G401 (cell line): Measurements from ENCODE around the gene PNPLA1. TPM values are rescaled to one million over a fixed set of nuclear protein-coding genes. Genes with fewer than 3 reads are reported as not detected.
A peak's percentile ranks its signal among the peaks of the same experiment; 100 is the strongest.

Experiments used
- DNase-seq: peaks from one replicate; pipeline ENCODE4 v3.0.0-alpha.2; 2015; ENCODE audit warnings: low spot score
- in situ Hi-C: cut with HindIII; loops from 2 replicates; pipeline ENCODE4 v1.10.0; 2016; ENCODE audit warnings: low sequenced_read_pairs, mixed read lengths
- total RNA-seq: library from RNA; depleted of rRNA; stranded (reverse); fragments of >200 nt; shearing (Covaris generic); gene quantifications from 2 replicates; pipeline ENCODE4 v1.2.3, GENCODE V29; 2014

Gene PNPLA1
- total RNA-seq, 1 experiment from 2014 or later, result not detected

DNA sequence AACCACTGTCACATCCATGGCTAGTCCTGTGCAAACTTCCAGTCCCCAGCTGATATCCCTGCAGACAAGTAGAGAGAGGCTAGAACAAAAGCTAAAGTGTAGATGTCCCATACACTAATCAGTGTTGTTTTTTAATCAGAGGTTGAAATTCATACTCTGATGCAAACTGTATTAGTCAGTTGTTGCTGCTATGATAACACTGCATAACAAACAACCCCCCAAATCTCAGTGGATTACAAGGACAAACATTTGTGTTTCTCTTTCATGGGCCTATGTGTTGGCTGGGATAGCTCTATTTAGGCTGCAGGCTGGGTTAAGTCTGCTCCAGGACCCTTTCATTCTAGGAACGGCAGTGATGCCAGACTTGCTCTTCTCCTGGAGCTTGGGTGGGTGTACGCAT, 40.0 kb downstream of the PNPLA1 start:
- in situ Hi-C loops, result no loop called here
- DNase-seq, result no peak

GRCh38 chr6:36312854-36313648, 43.2 kb downstream of the PNPLA1 start:
- in situ Hi-C loops, result no loop called here
- no peak for DNase-seq

DNA sequence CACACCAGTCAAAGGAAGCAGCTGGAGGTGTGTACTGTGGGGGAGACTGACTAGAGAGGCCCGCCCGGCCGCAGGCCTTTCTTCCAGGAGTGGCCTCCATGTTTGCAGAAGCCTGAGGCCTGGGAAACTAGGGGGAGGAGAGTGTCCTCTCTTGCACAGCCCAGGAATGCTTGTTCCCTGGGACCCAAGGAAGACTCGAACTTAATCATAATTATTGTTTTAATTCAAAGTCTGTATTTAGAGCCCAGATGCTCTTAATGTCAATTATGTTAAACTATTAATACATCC, 43.7 kb downstream of the PNPLA1 start:
- in situ Hi-C loops, result no loop called here
- DNase-seq, result no peak

- in situ Hi-C loops, result no loop called here
Measured at GRCh38 chr6:36314221-36315014, 44.6 kb downstream of the PNPLA1 start.

DNA sequence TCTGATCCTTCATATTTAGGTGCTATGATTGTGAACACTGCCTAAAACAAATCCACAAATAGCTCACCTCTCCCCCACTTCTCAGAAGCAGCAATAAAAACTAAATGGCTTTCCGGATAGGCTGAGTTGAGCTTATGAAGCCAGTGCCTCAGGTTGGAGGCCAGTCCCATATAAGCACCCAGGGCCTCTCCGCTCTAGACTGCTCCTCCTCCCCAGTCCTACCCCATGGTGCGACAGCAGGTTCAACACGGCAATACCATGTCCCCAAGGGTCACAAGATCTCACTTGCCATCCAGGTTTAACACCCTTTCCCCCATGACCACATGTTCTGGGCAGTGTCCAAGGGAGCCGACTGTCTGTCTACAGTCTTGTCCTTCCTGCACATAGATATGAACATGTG, 46.1 kb downstream of the PNPLA1 start:
- in situ Hi-C loops, result no loop called here
- no peak for DNase-seq

More at GRCh38 chr6:36314221-36315014, 44.6 kb downstream of the PNPLA1 start:
- DNase-seq, result no peak

GRCh38 chr6:36317623-36318022, 47.8 kb downstream of the PNPLA1 start:
- in situ Hi-C loops, result no loop called here
- DNase-seq, result no peak

GRCh38 chr6:36318690-36319435, 49.0 kb downstream of the PNPLA1 start:
- in situ Hi-C loops, result no loop called here
- DNase-seq, result no peak

DNA sequence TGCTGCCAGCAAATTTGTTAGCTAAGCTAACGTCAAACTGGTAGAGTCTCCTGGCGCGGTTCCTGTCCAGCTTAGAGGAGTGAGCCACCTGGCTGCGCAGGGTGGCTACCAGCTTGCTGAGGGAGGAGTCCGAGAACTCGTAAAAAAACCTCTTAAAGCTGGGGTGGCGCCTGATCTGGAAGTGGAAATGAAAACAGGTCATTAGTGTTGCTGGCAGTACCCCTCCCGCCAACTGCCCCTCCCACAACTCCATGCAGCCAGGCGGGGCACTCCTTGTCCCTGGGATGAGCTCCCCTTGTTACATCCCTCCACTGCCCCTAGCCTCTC, 49.5 kb downstream of the PNPLA1 start:
- DNase-seq, result no peak
- in situ Hi-C loops, result no loop called here

GRCh38 chr6:36319821-36320220, 50.0 kb downstream of the PNPLA1 start:
- in situ Hi-C loops, result no loop called here
- DNase-seq, result no peak

- DNase-seq, result no peak
- in situ Hi-C loops, result no loop called here
Measured at GRCh38 chr6:36320475-36320874, 50.6 kb downstream of the PNPLA1 start.

DNA sequence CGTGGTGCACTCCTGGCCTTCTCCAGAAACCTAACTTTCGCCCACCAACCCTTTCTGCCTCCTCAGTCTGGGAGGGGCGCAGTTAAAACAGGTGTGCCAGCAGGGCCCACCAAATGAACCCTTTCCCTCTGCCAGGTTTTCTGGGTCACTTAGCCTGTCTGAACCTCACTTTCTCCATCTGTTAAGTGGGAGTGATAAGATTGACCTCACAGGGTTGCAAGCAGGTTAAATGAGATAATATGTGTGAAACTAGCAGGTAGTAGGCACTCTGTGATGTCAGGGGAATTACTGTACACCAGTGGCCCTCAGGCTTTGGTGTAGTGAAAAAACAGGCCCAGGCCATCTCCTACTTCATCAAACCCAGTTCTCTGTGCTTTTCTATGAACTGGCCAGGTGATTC, 52.7 kb downstream of the PNPLA1 start:
- DNase-seq, result no peak
- in situ Hi-C loops, result no loop called here

- in situ Hi-C loops, result no loop called here
- peak; percentile 43 for DNase-seq
Measured at GRCh38 chr6:36323062-36323461, 53.2 kb downstream of the PNPLA1 start.

GRCh38 chr6:36324191-36324590, 54.3 kb downstream of the PNPLA1 start:
- no peak for DNase-seq
- in situ Hi-C loops, result no loop called here

DNA sequence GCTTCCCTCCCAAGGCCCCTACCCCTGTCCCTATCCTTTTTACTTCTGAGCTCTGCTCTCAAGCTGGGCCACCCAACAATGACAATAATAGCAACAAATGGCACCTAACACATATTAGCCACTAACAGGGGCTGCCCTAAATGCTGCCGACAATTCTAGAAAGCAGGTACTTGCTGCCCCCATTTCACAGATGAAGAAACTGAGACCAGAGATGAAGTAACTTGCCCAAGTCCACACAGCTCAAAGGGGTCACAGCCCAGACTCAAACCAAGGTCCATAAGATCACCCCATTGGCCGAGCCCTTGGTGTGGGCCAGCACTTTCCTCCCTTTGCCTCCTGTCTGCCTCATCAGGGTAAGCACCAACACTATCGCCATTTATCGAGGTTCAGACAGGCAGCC, 54.9 kb downstream of the PNPLA1 start:
- in situ Hi-C loops, result no loop called here
- no peak for DNase-seq

GRCh38 chr6:36326356-36326995, 56.6 kb downstream of the PNPLA1 start:
- DNase-seq, result no peak
- in situ Hi-C loops, result no loop called here

GRCh38 chr6:36327226-36327918, 57.5 kb downstream of the PNPLA1 start:
- in situ Hi-C loops, result no loop called here
- DNase-seq, result no peak

- no peak for DNase-seq
- in situ Hi-C loops, result no loop called here
Measured at GRCh38 chr6:36327919-36328236, 58.0 kb downstream of the PNPLA1 start.

GRCh38 chr6:36328600-36328999, 58.7 kb downstream of the PNPLA1 start:
- in situ Hi-C loops, result no loop called here
- DNase-seq, result no peak

DNA sequence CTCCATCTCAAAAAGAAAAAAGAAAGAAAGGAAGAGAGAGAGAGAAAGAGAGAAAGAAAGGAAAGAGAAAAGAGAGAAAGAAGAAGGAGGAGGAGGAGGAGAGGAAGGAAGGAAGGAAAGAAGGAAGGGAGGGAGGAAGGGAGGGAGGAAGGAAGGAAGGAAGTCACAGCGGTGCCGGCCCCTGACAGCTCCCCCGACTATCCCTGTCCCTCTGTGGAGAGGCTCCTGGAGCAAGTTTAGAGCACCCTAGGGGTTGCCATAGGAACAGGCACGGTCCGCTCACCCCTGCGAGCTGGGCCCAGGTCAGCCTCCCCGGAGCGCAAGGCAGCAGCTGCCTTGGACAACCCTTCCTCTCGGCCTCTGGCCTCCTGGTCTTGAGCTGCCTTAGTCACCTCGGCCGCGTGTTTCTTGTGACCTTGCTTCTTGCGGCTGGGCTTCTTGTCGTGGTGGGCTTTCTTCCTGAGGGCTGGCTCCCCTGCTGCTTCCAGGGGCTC, 60.0 kb downstream of the PNPLA1 start:
- in situ Hi-C loops, result no loop called here
- DNase-seq, result no peak
